AG04449 (cell line): ENCODE results near the gene ACSL1.

Experiments used
- CTCF ChIA-PET: fragments of 350-600 bp; formaldehyde crosslinking; extraction: SDS; loops from one replicate; lab custom pipeline; 2021; ENCODE audit warnings: antibody characterized with exemption; lab: Yijun Ruan, JAX
- POLR2A ChIA-PET: fragments of 400-600, 350-600 bp; formaldehyde crosslinking; extraction: SDS; loops from one replicate; lab custom pipeline; 2020; ENCODE audit warnings: antibody characterized with exemption, inconsistent platforms; lab: Yijun Ruan, JAX
- DNase-seq: peaks from one replicate; pipeline ENCODE4 v3.0.0-alpha.2; 2010; ENCODE audit warnings: low read depth, low spot score
- H3K4me3 ChIP-seq: 2 replicates; pipeline ENCODE4 v1.5.1; 2011; ENCODE audit warnings: low read depth, mild to moderate bottlenecking, control low read depth, low read length
- CTCF ChIP-seq: IDR thresholded peaks from one replicate; pipeline ENCODE4 v1.5.1; 2011; ENCODE audit warnings: mild to moderate bottlenecking, moderate library complexity, low read length, control low read depth, inconsistent platforms; ENCODE audit not compliant: insufficient read depth; ENCODE audit errors: missing control alignments

Gene ACSL1

GRCh38 chr4:184860018-184860779 lies 34.4 kb upstream of the ACSL1 start:
- H3K4me3 ChIP-seq: no peak overlapping the region
- no peak for DNase-seq
- CTCF ChIA-PET: no interaction called here
- TF ChIP-seq CTCF: no peak
- POLR2A ChIA-PET: no interaction called here

GRCh38 chr4:184857441-184858121 lies 31.8 kb upstream of the ACSL1 start:
- ChIA-PET POLR2A (no interaction called here), CTCF (no interaction called here)
- no peak for DNase-seq
- TF ChIP-seq CTCF: no peak
- H3K4me3 ChIP-seq: no peak overlapping the region

DNA sequence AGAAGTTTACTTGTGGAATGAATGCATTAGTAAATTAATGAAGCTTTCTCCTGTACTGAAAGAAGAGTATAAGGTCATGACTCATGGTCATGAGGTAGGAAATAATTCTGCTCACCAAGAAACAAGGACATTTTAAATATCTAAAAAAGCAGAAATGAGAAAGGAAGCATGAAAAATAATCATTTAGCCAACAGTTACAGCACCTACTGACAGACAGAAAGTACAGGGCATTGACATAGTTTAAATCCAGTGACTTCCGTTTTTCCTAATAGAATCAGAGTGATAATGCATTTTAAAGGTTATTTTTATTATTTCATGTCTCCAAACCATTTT lies 30.5 kb upstream of the ACSL1 start:
- CTCF ChIA-PET: no interaction called here
- no peak for TF ChIP-seq CTCF
- POLR2A ChIA-PET: no interaction called here
- no peak for DNase-seq
- no peak overlapping the region for H3K4me3 ChIP-seq

DNA sequence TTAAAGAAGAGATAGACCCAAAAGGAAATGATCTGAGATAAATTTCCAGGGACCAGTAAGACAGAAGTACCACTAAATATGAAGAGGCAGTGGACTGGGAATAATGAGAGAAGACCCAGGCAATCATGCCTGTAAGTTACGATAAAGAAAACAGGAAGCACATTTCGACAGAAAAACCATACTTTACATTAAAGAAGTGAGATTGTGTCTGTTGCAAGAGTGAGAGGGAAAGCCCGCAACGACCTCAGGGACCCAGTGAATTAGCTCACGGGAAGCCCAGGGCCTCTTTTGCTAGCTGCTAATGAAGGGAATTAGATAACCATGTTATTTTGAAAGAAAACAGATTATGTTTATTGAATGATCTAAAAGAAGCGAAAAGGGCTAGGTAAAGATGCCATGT lies 28.9 kb upstream of the ACSL1 start:
- no peak for TF ChIP-seq CTCF

DNA sequence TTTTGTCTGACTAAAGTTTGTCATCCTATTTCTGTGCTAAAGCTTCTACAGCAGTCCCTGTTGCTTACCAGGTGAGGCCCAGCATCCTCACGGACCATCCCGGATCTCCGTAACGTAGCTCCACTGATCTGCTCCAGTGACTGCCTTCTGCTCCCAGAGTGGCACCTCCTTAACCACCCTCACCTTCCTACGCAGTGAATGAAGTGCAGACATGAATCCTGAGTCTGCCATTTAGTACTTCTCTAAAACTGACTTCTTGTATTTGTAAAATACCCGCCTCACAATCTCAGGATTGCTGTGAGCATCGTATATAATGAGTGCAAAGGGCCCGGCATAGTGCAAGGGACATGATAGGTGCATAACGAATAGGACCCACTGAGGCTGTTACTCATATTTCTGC lies 27.7 kb upstream of the ACSL1 start:
- DNase-seq: no peak
- no peak for TF ChIP-seq CTCF
- CTCF ChIA-PET: no interaction called here
- H3K4me3 ChIP-seq: no peak overlapping the region
- POLR2A ChIA-PET: no interaction called here

More for the DNA sequence above, 28.9 kb upstream of the ACSL1 start:
- ChIA-PET POLR2A (no interaction called here), CTCF (no interaction called here)
- H3K4me3 ChIP-seq: no peak overlapping the region
- DNase-seq: no peak

DNA sequence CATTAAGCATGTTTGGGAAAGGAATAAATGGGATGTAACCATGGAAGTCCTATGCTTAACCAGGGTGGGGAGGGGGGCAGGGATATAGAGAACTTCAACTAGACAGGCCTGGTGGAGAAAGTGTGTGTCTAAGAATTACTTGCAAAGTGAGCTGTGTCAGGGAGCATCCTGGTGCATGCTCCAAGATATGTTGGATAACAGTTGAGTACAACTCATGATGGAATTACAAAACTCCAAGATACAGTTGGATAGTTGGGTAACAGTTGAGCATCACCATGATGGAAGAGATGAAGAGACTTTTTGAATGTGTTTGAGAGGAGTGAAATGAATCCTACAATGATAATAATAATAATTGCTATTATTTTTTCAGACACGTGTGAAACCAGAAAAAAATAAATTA lies 26.1 kb upstream of the ACSL1 start:
- no peak overlapping the region for H3K4me3 ChIP-seq
- ChIA-PET POLR2A (no interaction called here), CTCF (no interaction called here)
- no peak for TF ChIP-seq CTCF
- no peak for DNase-seq
